HG03439 (cell line): ENCODE measurements around the gene SVIP.

Experiments
- ATAC-seq: cut with Tn5 transposase; IDR thresholded peaks from one replicate; pipeline ENCODE4 v1.9.1; 2021; ENCODE audit warnings: mild to moderate bottlenecking, moderate library complexity; ENCODE audit not compliant: unreplicated experiment

SVIP gene

GRCh38 chr11:22829231-22830081, at the start of gene SVIP:
Gene SVIP, minus strand, starts transcription at chr11:22829801. Its CDS starts 53 bp downstream, at chr11:22829748.
- ATAC-seq: peak; percentile 98

GRCh38 chr11:22878604-22879003, 49.0 kb upstream of the SVIP start:
- no peak for ATAC-seq

GRCh38 chr11:22878039-22878438, 48.4 kb upstream of the SVIP start:
- no peak for ATAC-seq

- peak; percentile 100 for ATAC-seq
Measured at GRCh38 chr11:22875869-22876473, 46.4 kb upstream of the SVIP start.

GRCh38 chr11:22869325-22869724, 39.7 kb upstream of the SVIP start:
- ATAC-seq: no peak

GRCh38 chr11:22860241-22860640, 30.6 kb upstream of the SVIP start, which contains the start of gene CCDC179:
Gene CCDC179, minus strand, starts transcription at chr11:22860474. Its CDS starts 53 bp downstream, at chr11:22860421.
- ATAC-seq: no peak

GRCh38 chr11:22859756-22860155, 30.2 kb upstream of the SVIP start:
- ATAC-seq: no peak

- no peak for ATAC-seq
Measured at GRCh38 chr11:22851477-22851876, 21.9 kb upstream of the SVIP start.

GRCh38 chr11:22846726-22847125, 17.1 kb upstream of the SVIP start:
- ATAC-seq: no peak

- ATAC-seq: no peak
Measured at GRCh38 chr11:22832315-22833015, 2.9 kb upstream of the SVIP start.

GRCh38 chr11:22830082-22830414, 447 bp upstream of the SVIP start:
- no peak for ATAC-seq

- ATAC-seq: no peak
Measured at GRCh38 chr11:22828373-22828772, 1.2 kb downstream of the SVIP start.

GRCh38 chr11:22822203-22822602, 7.4 kb downstream of the SVIP start:
- no peak for ATAC-seq

GRCh38 chr11:22809893-22810292, 19.7 kb downstream of the SVIP start:
- no peak for ATAC-seq

GRCh38 chr11:22808571-22809197, 20.9 kb downstream of the SVIP start:
- ATAC-seq: peak; percentile 20

- ATAC-seq: peak; percentile 95
Measured at GRCh38 chr11:22807855-22808570, 21.6 kb downstream of the SVIP start.

- ATAC-seq: no peak
Measured at GRCh38 chr11:22807391-22807790, 22.2 kb downstream of the SVIP start.

- no peak for ATAC-seq
Measured at GRCh38 chr11:22802861-22803260, 26.7 kb downstream of the SVIP start.

GRCh38 chr11:22800482-22800881, 29.1 kb downstream of the SVIP start:
- no peak for ATAC-seq

- ATAC-seq: no peak
Measured at GRCh38 chr11:22798901-22799300, 30.7 kb downstream of the SVIP start.

GRCh38 chr11:22797047-22797446, 32.6 kb downstream of the SVIP start:
- ATAC-seq: no peak
